Measurements from ENCODE around the gene LENEP.

LENEP gene

GRCh38 chr1:155011004-155011416 is 17.6 kb downstream of the LENEP start:
- TF ChIP-seq CTCF (IDR thresholded peaks at IDR 0.05; ENCODE audit: borderline replicate concordance, control extremely low read depth, extremely low read depth, insufficient read depth, missing control alignments) = no peak
- in situ Hi-C loops (cut with MboI; ENCODE audit: low sequenced_read_pairs, unreplicated experiment) = no loop called here
- no peak for DNase-seq (ENCODE audit: low spot score)

GRCh38 chr1:155011437-155012025 is 18.1 kb downstream of the LENEP start:
- DNase-seq (ENCODE audit: low spot score) = no peak
- TF ChIP-seq CTCF (IDR thresholded peaks at IDR 0.05; ENCODE audit: borderline replicate concordance, control extremely low read depth, extremely low read depth, insufficient read depth, missing control alignments) = no peak
- in situ Hi-C loops (cut with MboI; ENCODE audit: low sequenced_read_pairs, unreplicated experiment) = no loop called here

DNA sequence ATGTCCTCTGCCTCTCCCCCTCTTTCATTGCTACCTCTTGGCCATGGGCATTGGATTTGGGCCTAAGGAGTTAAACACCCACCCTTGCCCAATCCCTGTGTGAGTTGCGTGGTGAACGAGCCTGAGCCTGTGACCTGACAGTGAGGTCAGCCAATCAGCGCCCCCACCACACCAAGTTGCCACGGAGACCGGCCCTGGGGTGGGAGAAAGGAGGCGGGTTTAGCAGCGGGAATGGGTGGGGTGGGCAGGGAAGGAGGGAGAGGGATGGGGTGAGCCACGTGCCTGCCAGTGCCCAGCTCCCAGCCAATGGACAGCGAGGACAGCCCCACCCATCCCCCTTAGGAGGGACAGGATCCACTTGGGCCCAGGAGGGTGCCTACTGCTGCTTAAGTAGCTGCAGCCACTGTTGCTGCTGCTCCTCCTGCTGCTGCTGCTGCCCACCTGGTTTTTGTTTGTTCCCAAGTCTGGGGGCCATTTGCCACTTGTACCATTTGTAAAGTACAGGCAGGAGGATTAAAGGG is 18.7 kb downstream of the LENEP start:
- no peak for TF ChIP-seq CTCF (IDR thresholded peaks at IDR 0.05; ENCODE audit: borderline replicate concordance, control extremely low read depth, extremely low read depth, insufficient read depth, missing control alignments)
- DNase-seq (ENCODE audit: low spot score) = no peak
- in situ Hi-C loops (cut with MboI; ENCODE audit: low sequenced_read_pairs, unreplicated experiment) = no loop called here

DNA sequence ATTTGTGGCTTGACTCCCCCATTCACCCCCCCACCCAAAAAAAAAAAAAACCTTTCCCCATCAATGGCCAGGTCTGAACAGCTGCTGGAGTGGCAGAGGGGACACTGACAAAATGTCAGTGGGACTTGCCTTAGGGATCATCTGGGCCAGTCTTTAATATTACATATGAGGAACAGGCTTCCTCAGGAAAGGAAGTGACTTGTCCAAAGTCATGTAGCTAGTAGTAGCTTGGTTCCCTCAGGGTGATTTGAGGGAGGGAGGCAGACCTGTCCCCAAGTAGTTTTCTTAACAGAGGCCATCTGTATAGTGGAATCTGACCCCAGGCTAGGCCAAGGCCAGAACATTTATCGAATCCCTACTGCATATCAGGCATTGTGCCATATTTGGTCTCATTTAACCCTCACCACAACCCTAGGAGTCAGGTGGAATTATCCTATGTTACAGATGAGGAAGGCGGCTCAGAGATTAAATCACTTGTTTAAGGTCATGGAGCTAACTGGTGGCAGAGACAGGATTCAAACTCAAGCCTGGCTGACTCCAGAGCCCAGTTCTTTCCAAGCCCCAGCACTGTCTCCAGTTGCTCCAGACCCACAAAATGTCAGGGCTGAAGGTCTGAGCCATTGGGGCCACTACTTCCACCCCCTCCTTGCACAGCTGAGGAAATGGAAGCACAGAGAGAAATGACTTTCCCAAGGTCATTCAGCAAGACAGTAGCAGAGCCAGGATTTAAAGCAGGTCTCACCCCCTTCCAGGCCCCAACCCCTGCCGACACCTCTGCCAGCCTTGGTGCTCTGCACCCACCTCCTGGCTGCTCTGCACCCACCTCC is 19.6 kb downstream of the LENEP start:
- TF ChIP-seq CTCF (IDR thresholded peaks at IDR 0.05; ENCODE audit: borderline replicate concordance, control extremely low read depth, extremely low read depth, insufficient read depth, missing control alignments) = no peak
- DNase-seq (ENCODE audit: low spot score) = no peak
- in situ Hi-C loops (cut with MboI; ENCODE audit: low sequenced_read_pairs, unreplicated experiment) = no loop called here

- in situ Hi-C loops (cut with MboI; ENCODE audit: low sequenced_read_pairs, unreplicated experiment) = no loop called here
- no peak for TF ChIP-seq CTCF (IDR thresholded peaks at IDR 0.05; ENCODE audit: borderline replicate concordance, control extremely low read depth, extremely low read depth, insufficient read depth, missing control alignments)
- DNase-seq (ENCODE audit: low spot score) = no peak
These were observed 20.2 kb downstream of the LENEP start for GRCh38 chr1:155013632-155014031.

GRCh38 chr1:155014709-155015508 is 21.5 kb downstream of the LENEP start:
- in situ Hi-C loops (cut with MboI; ENCODE audit: low sequenced_read_pairs, unreplicated experiment) = no loop called here
- DNase-seq (ENCODE audit: low spot score) = no peak
- no peak for TF ChIP-seq CTCF (IDR thresholded peaks at IDR 0.05; ENCODE audit: borderline replicate concordance, control extremely low read depth, extremely low read depth, insufficient read depth, missing control alignments)

Measured in GM13976 (cell line).